Measurements from ENCODE around the gene HOXD10.
A peak's percentile ranks its signal among the peaks of the same experiment; 100 is the strongest.

Gene HOXD10

DNA sequence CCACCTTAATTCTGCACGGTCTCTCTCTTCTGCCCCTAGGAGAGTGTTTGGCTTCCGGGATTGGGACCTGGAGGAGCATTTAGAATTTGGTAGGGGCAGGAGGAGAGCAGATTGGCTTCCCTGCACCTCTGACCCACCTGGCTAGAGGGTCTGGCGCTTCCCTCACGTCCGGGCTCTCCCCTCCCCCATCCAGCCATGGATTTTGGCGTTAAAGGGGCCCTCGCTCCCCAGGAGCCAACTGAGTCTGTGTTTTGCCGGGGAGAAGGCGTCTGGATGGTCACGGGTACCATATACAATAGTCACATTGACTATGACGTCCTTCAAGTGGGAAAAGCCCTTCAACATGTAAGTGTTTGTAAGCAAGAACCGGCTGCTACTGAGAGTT lies 47.1 kb downstream of the HOXD10 start:
- Histone ChIP-seq H3K27ac (ENCODE audit: low read length, poor library complexity, severe bottlenecking) (no peak overlapping the region), H3K4ac (ENCODE audit: low read depth in 1 of 2, low read length in 2 of 2) (no peak overlapping the region), H4K8ac (ENCODE audit: low read length) (no peak overlapping the region), H3K23ac (ENCODE audit: low read length in 2 of 2) (peak overlapping the region in 1 of 2 experiments; percentile 50), H3K4me1 (ENCODE audit: control insufficient read depth, insufficient read depth, low read depth, low read length) (peaks cover 27% of the 10 kb centered on the region), H3K9ac (ENCODE audit: low read length) (no peak overlapping the region), H3K4me3 (ENCODE audit: insufficient read depth in 1 of 2, low read depth in 1 of 2, low read length in 2 of 2) (no peak overlapping the region), H3K4me2 (ENCODE audit: low read length, poor library complexity, severe bottlenecking) (no peak overlapping the region), H2BK120ac (ENCODE audit: low read depth, low read length) (no peak overlapping the region), H3K27me3 (ENCODE audit: control insufficient read depth in 1 of 2, insufficient read depth in 1 of 2, low read length in 2 of 2) (peaks cover 0 to 91% of the 10 kb centered on the region in 2 experiments), H3K79me1 (replicated peaks; ENCODE audit: low read length, poor library complexity, severe bottlenecking) (no peaks in the 10 kb centered on the region), H2BK12ac (ENCODE audit: low read length in 2 of 2) (no peak overlapping the region), H2BK15ac (ENCODE audit: low read depth, poor library complexity, severe bottlenecking) (no peak overlapping the region), H2AK5ac (ENCODE audit: low read length, severe bottlenecking) (no peak overlapping the region), H2BK5ac (ENCODE audit: low read depth, low read length, poor library complexity, severe bottlenecking) (no peak overlapping the region), H3K18ac (ENCODE audit: low read depth in 1 of 2, low read length in 2 of 2) (no peak overlapping the region), H2AFZ (ENCODE audit: low read depth, low read length) (no peak overlapping the region), H3K9me3 (ENCODE audit: control insufficient read depth, low read length) (no peaks in the 10 kb centered on the region), H3K14ac (ENCODE audit: low read length in 2 of 2) (no peak overlapping the region), H3K36me3 (ENCODE audit: control insufficient read depth in 1 of 2, insufficient read depth in 2 of 2, low read depth in 1 of 2, low read length in 2 of 2) (no peaks in the 10 kb centered on the region), H4K91ac (ENCODE audit: low read length) (no peak overlapping the region)
- DNase-seq, result no peak
- 0% methylated on average over 5 of the region's 12 CpGs for WGBS

DNA sequence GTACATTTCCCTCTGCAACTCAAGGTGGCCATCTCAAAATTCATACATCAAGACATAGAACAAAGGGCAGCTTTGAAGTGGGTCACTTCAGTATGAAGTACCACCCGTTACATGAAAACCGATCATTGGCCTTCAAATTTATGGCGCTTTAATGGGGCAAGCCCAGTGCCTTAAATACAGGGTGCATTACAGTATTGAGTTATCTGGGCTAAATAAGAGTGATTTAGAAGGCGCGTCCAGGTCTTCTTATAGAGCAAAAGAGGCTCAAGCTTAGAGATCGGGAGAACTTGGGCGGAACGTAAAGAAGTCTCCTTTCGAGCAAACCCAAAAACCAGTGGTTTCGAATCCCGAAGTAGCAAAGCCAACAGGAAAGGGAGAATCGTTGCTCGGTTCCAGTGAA lies 47.6 kb downstream of the HOXD10 start:
- H3K23ac ChIP-seq (ENCODE audit: low read length in 2 of 2), result no peak overlapping the region
- no peaks in the 10 kb centered on the region for H3K79me1 ChIP-seq (replicated peaks; ENCODE audit: low read length, poor library complexity, severe bottlenecking)
- peaks cover 0 to 90% of the 10 kb centered on the region in 2 experiments for H3K27me3 ChIP-seq (ENCODE audit: control insufficient read depth in 1 of 2, insufficient read depth in 1 of 2, low read length in 2 of 2)
- H4K8ac ChIP-seq (ENCODE audit: low read length), result no peak overlapping the region
- no peaks in the 10 kb centered on the region for H3K9me3 ChIP-seq (ENCODE audit: control insufficient read depth, low read length)
- H3K4ac ChIP-seq (ENCODE audit: low read depth in 1 of 2, low read length in 2 of 2), result no peak overlapping the region
- H3K27ac ChIP-seq (ENCODE audit: low read length, poor library complexity, severe bottlenecking), result no peak overlapping the region
- H2BK15ac ChIP-seq (ENCODE audit: low read depth, poor library complexity, severe bottlenecking), result no peak overlapping the region
- H3K18ac ChIP-seq (ENCODE audit: low read depth in 1 of 2, low read length in 2 of 2), result no peak overlapping the region
- H2BK12ac ChIP-seq (ENCODE audit: low read length in 2 of 2), result no peak overlapping the region
- H3K14ac ChIP-seq (ENCODE audit: low read length in 2 of 2), result no peak overlapping the region
- no peak overlapping the region for H2BK120ac ChIP-seq (ENCODE audit: low read depth, low read length)
- H3K36me3 ChIP-seq (ENCODE audit: control insufficient read depth in 1 of 2, insufficient read depth in 2 of 2, low read depth in 1 of 2, low read length in 2 of 2), result no peaks in the 10 kb centered on the region
- H3K4me3 ChIP-seq (ENCODE audit: insufficient read depth in 1 of 2, low read depth in 1 of 2, low read length in 2 of 2), result no peak overlapping the region
- H4K91ac ChIP-seq (ENCODE audit: low read length), result no peak overlapping the region
- no peak overlapping the region for H3K9ac ChIP-seq (ENCODE audit: low read length)
- H3K4me1 ChIP-seq (ENCODE audit: control insufficient read depth, insufficient read depth, low read depth, low read length), result peaks cover 26% of the 10 kb centered on the region
- no peak overlapping the region for H2AFZ ChIP-seq (ENCODE audit: low read depth, low read length)
- no peak for DNase-seq
- H2AK5ac ChIP-seq (ENCODE audit: low read length, severe bottlenecking), result no peak overlapping the region
- H3K4me2 ChIP-seq (ENCODE audit: low read length, poor library complexity, severe bottlenecking), result no peak overlapping the region
- no peak overlapping the region for H2BK5ac ChIP-seq (ENCODE audit: low read depth, low read length, poor library complexity, severe bottlenecking)
- WGBS, result 17% methylated on average over 13 of the region's 13 CpGs

DNA sequence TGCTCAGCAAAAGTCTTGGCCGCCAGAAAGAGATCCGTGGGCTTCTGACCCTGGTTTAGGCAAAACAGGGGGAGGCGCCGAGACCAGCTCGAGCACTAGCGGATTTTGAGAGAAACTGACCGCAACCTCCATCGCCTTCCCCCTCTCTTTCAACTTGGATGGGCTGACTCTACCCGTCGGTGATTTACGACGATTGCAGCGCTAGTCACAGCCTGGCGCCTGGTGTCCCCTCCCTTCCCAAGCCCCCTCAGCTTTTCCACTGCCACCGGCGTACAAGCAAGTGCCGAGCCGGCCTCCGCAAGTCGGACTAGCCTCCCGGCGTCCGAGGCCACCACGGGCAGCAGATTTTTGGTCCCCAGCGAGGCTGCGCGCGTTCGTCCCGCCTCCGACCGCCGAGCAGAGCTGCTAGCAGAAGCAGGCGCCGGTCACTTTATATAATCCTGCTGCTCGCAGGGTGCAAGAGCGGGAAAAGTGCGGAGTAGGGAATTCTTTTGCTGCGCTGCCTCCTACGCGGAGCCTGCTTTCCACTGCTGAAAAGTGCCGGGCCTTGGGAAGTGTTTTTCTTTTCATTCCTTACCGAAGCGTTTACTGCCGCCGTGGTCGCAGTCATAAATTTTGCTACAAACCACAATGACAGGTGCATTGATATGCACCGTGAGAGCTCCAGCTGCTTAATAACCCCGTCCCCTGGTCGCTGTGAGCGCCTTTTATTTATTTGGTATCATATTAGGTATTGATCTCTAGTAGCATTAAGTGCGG lies 48.2 kb downstream of the HOXD10 start:
- Histone ChIP-seq H3K36me3 (ENCODE audit: control insufficient read depth in 1 of 2, insufficient read depth in 2 of 2, low read depth in 1 of 2, low read length in 2 of 2) (no peaks in the 10 kb centered on the region), H2BK120ac (ENCODE audit: low read depth, low read length) (no peak overlapping the region), H2BK12ac (ENCODE audit: low read length in 2 of 2) (no peak overlapping the region), H3K14ac (ENCODE audit: low read length in 2 of 2) (no peak overlapping the region), H3K27ac (ENCODE audit: low read length, poor library complexity, severe bottlenecking) (no peak overlapping the region), H3K4ac (ENCODE audit: low read depth in 1 of 2, low read length in 2 of 2) (no peak overlapping the region), H3K23ac (ENCODE audit: low read length in 2 of 2) (no peak overlapping the region), H2AFZ (ENCODE audit: low read depth, low read length) (no peak overlapping the region), H4K8ac (ENCODE audit: low read length) (no peak overlapping the region), H3K79me1 (replicated peaks; ENCODE audit: low read length, poor library complexity, severe bottlenecking) (no peaks in the 10 kb centered on the region), H2BK5ac (ENCODE audit: low read depth, low read length, poor library complexity, severe bottlenecking) (no peak overlapping the region), H2AK5ac (ENCODE audit: low read length, severe bottlenecking) (no peak overlapping the region), H4K91ac (ENCODE audit: low read length) (no peak overlapping the region), H3K27me3 (ENCODE audit: control insufficient read depth in 1 of 2, insufficient read depth in 1 of 2, low read length in 2 of 2) (peaks cover 0 to 90% of the 10 kb centered on the region in 2 experiments), H2BK15ac (ENCODE audit: low read depth, poor library complexity, severe bottlenecking) (no peak overlapping the region), H3K9me3 (ENCODE audit: control insufficient read depth, low read length) (no peaks in the 10 kb centered on the region), H3K18ac (ENCODE audit: low read depth in 1 of 2, low read length in 2 of 2) (no peak overlapping the region), H3K4me3 (ENCODE audit: insufficient read depth in 1 of 2, low read depth in 1 of 2, low read length in 2 of 2) (no peak overlapping the region), H3K4me1 (ENCODE audit: control insufficient read depth, insufficient read depth, low read depth, low read length) (peaks cover 21% of the 10 kb centered on the region), H3K9ac (ENCODE audit: low read length) (no peak overlapping the region), H3K4me2 (ENCODE audit: low read length, poor library complexity, severe bottlenecking) (peak overlapping the region; percentile 0)
- 2% methylated on average over 51 of the region's 52 CpGs for WGBS
- no peak for DNase-seq

DNA sequence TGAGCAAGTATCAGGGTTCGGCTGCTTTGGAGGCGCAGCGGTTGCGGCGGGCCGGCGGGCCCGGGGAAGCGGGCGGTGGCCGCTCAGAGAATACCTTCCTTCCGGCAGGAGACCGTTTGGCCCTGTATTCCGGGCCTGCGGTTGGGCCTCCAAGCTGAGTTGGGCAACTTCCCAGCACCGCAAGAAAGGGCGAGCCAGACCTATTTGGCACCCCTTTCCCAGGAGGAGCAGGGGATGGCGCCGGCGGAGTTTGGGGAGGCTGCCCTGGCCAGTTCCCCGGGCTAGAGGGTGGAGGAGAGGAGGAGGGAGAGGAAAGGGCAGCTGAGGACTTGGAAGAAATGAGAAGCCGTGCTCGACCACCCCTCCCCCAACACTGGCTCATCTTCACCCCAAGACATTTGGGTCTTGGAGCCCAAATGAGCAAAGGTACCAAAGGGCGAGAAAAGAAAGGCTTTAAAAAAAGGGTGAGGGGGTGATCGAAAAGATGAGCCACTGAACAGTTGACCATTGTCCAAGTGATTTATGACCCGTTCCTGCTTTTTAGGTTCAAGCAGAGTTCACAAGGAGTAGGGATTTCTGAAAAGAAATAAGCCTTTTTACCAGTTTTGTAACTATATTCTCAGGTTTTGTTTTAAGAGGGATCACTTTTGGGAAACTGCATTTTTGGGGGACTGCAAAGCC lies 48.9 kb downstream of the HOXD10 start:
- H2AFZ ChIP-seq (ENCODE audit: low read depth, low read length), result no peak overlapping the region
- H3K4me2 ChIP-seq (ENCODE audit: low read length, poor library complexity, severe bottlenecking), result peak overlapping the region; percentile 0
- no peak for DNase-seq
- no peak overlapping the region for H2BK120ac ChIP-seq (ENCODE audit: low read depth, low read length)
- no peaks in the 10 kb centered on the region for H3K79me1 ChIP-seq (replicated peaks; ENCODE audit: low read length, poor library complexity, severe bottlenecking)
- H3K4me3 ChIP-seq (ENCODE audit: insufficient read depth in 1 of 2, low read depth in 1 of 2, low read length in 2 of 2), result no peak overlapping the region
- H4K8ac ChIP-seq (ENCODE audit: low read length), result no peak overlapping the region
- H2BK15ac ChIP-seq (ENCODE audit: low read depth, poor library complexity, severe bottlenecking), result no peak overlapping the region
- no peak overlapping the region for H3K14ac ChIP-seq (ENCODE audit: low read length in 2 of 2)
- 2% methylated on average over 22 of the region's 26 CpGs for WGBS
- no peak overlapping the region for H2AK5ac ChIP-seq (ENCODE audit: low read length, severe bottlenecking)
- H3K4ac ChIP-seq (ENCODE audit: low read depth in 1 of 2, low read length in 2 of 2), result no peak overlapping the region
- no peak overlapping the region for H2BK12ac ChIP-seq (ENCODE audit: low read length in 2 of 2)
- no peak overlapping the region for H3K9ac ChIP-seq (ENCODE audit: low read length)
- H2BK5ac ChIP-seq (ENCODE audit: low read depth, low read length, poor library complexity, severe bottlenecking), result no peak overlapping the region
- peaks cover 0 to 89% of the 10 kb centered on the region in 2 experiments for H3K27me3 ChIP-seq (ENCODE audit: control insufficient read depth in 1 of 2, insufficient read depth in 1 of 2, low read length in 2 of 2)
- H3K18ac ChIP-seq (ENCODE audit: low read depth in 1 of 2, low read length in 2 of 2), result no peak overlapping the region
- H3K27ac ChIP-seq (ENCODE audit: low read length, poor library complexity, severe bottlenecking), result no peak overlapping the region
- H4K91ac ChIP-seq (ENCODE audit: low read length), result no peak overlapping the region
- H3K36me3 ChIP-seq (ENCODE audit: control insufficient read depth in 1 of 2, insufficient read depth in 2 of 2, low read depth in 1 of 2, low read length in 2 of 2), result no peaks in the 10 kb centered on the region
- no peak overlapping the region for H3K23ac ChIP-seq (ENCODE audit: low read length in 2 of 2)
- peaks cover 17% of the 10 kb centered on the region for H3K4me1 ChIP-seq (ENCODE audit: control insufficient read depth, insufficient read depth, low read depth, low read length)
- H3K9me3 ChIP-seq (ENCODE audit: control insufficient read depth, low read length), result no peaks in the 10 kb centered on the region

Data from mesenchymal stem cell (in vitro differentiated cells and primary cell).